ENCODE data around the gene FOXP1. TPM values are rescaled to one million over a fixed set of nuclear protein-coding genes. Genes with fewer than 3 reads are reported as not detected.
A peak's percentile ranks its signal among the peaks of the same experiment; 100 is the strongest.

The FOXP1 gene
- total and polyA plus RNA-seq, 4 donors = 4.9 to 35.4 (median 32.0) TPM

GRCh38 chr3:71372911-71373637 lies 210.5 kb downstream of the FOXP1 start:
- H3K4me1 ChIP-seq (ENCODE audit: control insufficient read depth in 4 of 4, insufficient read depth in 4 of 4, low read length in 3 of 4) = peaks cover 8 to 31% (median 25%) of the 10 kb centered on the region in 4 donors
- no peak overlapping the region for H3K9ac ChIP-seq (ENCODE audit: low read depth in 1 of 2, low read length in 2 of 2)
- peaks cover 0 to 2% (median 0%) of the 10 kb centered on the region in 4 donors for H3K36me3 ChIP-seq (ENCODE audit: control insufficient read depth in 4 of 4, insufficient read depth in 3 of 4, low read depth in 1 of 4, low read length in 3 of 4)
- 97% methylated on average over 6 of the region's 6 CpGs for WGBS
- TF ChIP-seq JUND (IDR thresholded peaks at IDR 0.05) (no peak), HNF4A (conservative IDR thresholded peaks at IDR 0.05) (peak; percentile 4 to 32), RAD21 (IDR thresholded peaks at IDR 0.05) (peak in 1 of 2 donors; percentile 11)
- no peak overlapping the region for H3K4me3 ChIP-seq (ENCODE audit: low read depth in 1 of 3, low read length in 3 of 3)
- no peaks in the 10 kb centered on the region for H3K27me3 ChIP-seq (ENCODE audit: control insufficient read depth in 4 of 4, insufficient read depth in 4 of 4, low read length in 3 of 4)
- DNase-seq (ENCODE audit: low spot score) = no peak
- H3K9me3 ChIP-seq (ENCODE audit: control insufficient read depth in 4 of 4, low read length in 3 of 4) = no peaks in the 10 kb centered on the region
- no peak overlapping the region for H3K27ac ChIP-seq (ENCODE audit: low read depth in 1 of 2, low read length in 2 of 2)

GRCh38 chr3:71372241-71372768 lies 211.2 kb downstream of the FOXP1 start:
- peaks cover 0 to 2% (median 0%) of the 10 kb centered on the region in 4 donors for H3K36me3 ChIP-seq (ENCODE audit: control insufficient read depth in 4 of 4, insufficient read depth in 3 of 4, low read depth in 1 of 4, low read length in 3 of 4)
- H3K4me1 ChIP-seq (ENCODE audit: control insufficient read depth in 4 of 4, insufficient read depth in 4 of 4, low read length in 3 of 4) = peaks cover 8 to 31% (median 25%) of the 10 kb centered on the region in 4 donors
- no peak overlapping the region for H3K27ac ChIP-seq (ENCODE audit: low read depth in 1 of 2, low read length in 2 of 2)
- peak in 1 of 2 donors; percentile 19 for TF ChIP-seq RAD21 (IDR thresholded peaks at IDR 0.05)
- TF ChIP-seq SP1 (IDR thresholded peaks at IDR 0.05) = peak; percentile 61
- no peak for TF ChIP-seq FOXA2 (IDR thresholded peaks at IDR 0.05)
- TF ChIP-seq ZBTB33 (IDR thresholded peaks at IDR 0.05) = no peak
- no peak for TF ChIP-seq CTCF (IDR thresholded peaks at IDR 0.05; ENCODE audit: low read depth, low read length, missing input control)
- no peak for TF ChIP-seq ATF3 (IDR thresholded peaks at IDR 0.05)
- no peak for TF ChIP-seq FOXA1 (IDR thresholded peaks at IDR 0.05)
- no peak for TF ChIP-seq YY1 (IDR thresholded peaks at IDR 0.05)
- no peak for TF ChIP-seq JUND (IDR thresholded peaks at IDR 0.05)
- TF ChIP-seq MAX (IDR thresholded peaks at IDR 0.05) = no peak
- no peak for TF ChIP-seq GABPA (IDR thresholded peaks at IDR 0.05 in 1 of 2, conservative IDR thresholded peaks at IDR 0.05 in 1 of 2)
- TF ChIP-seq TAF1 (conservative IDR thresholded peaks at IDR 0.05) = no peak
- peak; percentile 81 for TF ChIP-seq HNF4G (IDR thresholded peaks at IDR 0.05)
- TF ChIP-seq HNF4A (conservative IDR thresholded peaks at IDR 0.05) = peak; percentile 87 to 97
- peak; percentile 25 to 57 for TF ChIP-seq RXRA (IDR thresholded peaks at IDR 0.05)
- TF ChIP-seq REST (IDR thresholded peaks at IDR 0.05) = no peak
- no peak for TF ChIP-seq EGR1 (IDR thresholded peaks at IDR 0.05; ENCODE audit: low read depth in 2 of 2)
- TF ChIP-seq NR2F2 (IDR thresholded peaks at IDR 0.05) = no peak
- no peak for DNase-seq (ENCODE audit: low spot score)
- H3K27me3 ChIP-seq (ENCODE audit: control insufficient read depth in 4 of 4, insufficient read depth in 4 of 4, low read length in 3 of 4) = no peaks in the 10 kb centered on the region
- no peak overlapping the region for H3K9ac ChIP-seq (ENCODE audit: low read depth in 1 of 2, low read length in 2 of 2)
- H3K9me3 ChIP-seq (ENCODE audit: control insufficient read depth in 4 of 4, low read length in 3 of 4) = no peaks in the 10 kb centered on the region
- WGBS = 69% methylated on average over 11 of the region's 11 CpGs
- H3K4me3 ChIP-seq (ENCODE audit: low read depth in 1 of 3, low read length in 3 of 3) = no peak overlapping the region
